OCI-LY3 (cell line): ENCODE data around the gene PLCB4.

Experiments used
- CTCF ChIP-seq: fragments of 200-600, 300-600 bp; sonication (generic); IDR thresholded peaks from 2 replicates; pipeline ENCODE4 v1.5.1; 2014; ENCODE audit warnings: antibody characterized with exemption, low read length, low read depth
- EZH2phosphoT487 ChIP-seq: fragments of 200-600 bp; shearing (Covaris generic); IDR thresholded peaks from 2 replicates; pipeline ENCODE4 v1.6.1; 2018; ENCODE audit warnings: antibody characterized with exemption, mixed run types, low read depth

- TF ChIP-seq CTCF (no peak), EZH2phosphoT487 (no peak)
Measured at GRCh38 chr20:9344083-9344920, 275.4 kb downstream of the PLCB4 start.
